Ecto neural progenitor cell (in vitro differentiated cells): ENCODE data around the gene APRT.

ENCODE experiments used
- DNase-seq: peaks from one replicate; pipeline ENCODE4 v3.0.0-alpha.2; 2018; ENCODE audit warnings: low spot score

Gene APRT

GRCh38 chr16:88822281-88823040, 10.7 kb upstream of the APRT start:
- no peak for DNase-seq

- DNase-seq: no peak
Measured at GRCh38 chr16:88821168-88821850, 9.6 kb upstream of the APRT start.

- no peak for DNase-seq
Measured at GRCh38 chr16:88820385-88821025, 8.8 kb upstream of the APRT start.

- DNase-seq: no peak
Measured at GRCh38 chr16:88819126-88819525, 7.4 kb upstream of the APRT start.

GRCh38 chr16:88818575-88818874, 6.8 kb upstream of the APRT start:
- DNase-seq: no peak

- no peak for DNase-seq
Measured at GRCh38 chr16:88817785-88818574, 6.3 kb upstream of the APRT start.

GRCh38 chr16:88816736-88817535, 5.2 kb upstream of the APRT start:
- no peak for DNase-seq

- DNase-seq: no peak
Measured at GRCh38 chr16:88815901-88816589, 4.3 kb upstream of the APRT start.

GRCh38 chr16:88815227-88815626, 3.5 kb upstream of the APRT start:
- no peak for DNase-seq

GRCh38 chr16:88814144-88814502, 2.4 kb upstream of the APRT start:
- DNase-seq: no peak

GRCh38 chr16:88813269-88814143, 1.8 kb upstream of the APRT start:
- DNase-seq: no peak

- no peak for DNase-seq
Measured at GRCh38 chr16:88812513-88813268, 963 bp upstream of the APRT start.

GRCh38 chr16:88810912-88811768, 588 bp downstream of the APRT start:
- DNase-seq: peak; percentile 66

- no peak for DNase-seq
Measured at GRCh38 chr16:88810166-88810911, 1.4 kb downstream of the APRT start.

GRCh38 chr16:88809676-88810165, 2.0 kb downstream of the APRT start:
- no peak for DNase-seq

- no peak for DNase-seq
Measured at GRCh38 chr16:88809068-88809675, 2.6 kb downstream of the APRT start.
